Left lung (tissue), 10 donors: ENCODE measurements around the gene PTGS1. TPM values are rescaled to one million over a fixed set of nuclear protein-coding genes. Genes with fewer than 3 reads are reported as not detected.

Experiments used
- ATAC-seq: fragments of 200-7000 bp; cut with Tn5 transposase; one replicate; pipeline ENCODE4 v1.9.1; 2020; ENCODE audit warnings: moderate library complexity
- DNase-seq, 4 donors: peaks; one replicate each; pipeline ENCODE4 v3.0.0-alpha.2; 2013 to 2020
- H3K27ac ChIP-seq, 2 donors: fragments of 200-600 bp; sonication (generic) in 1 of 2; one replicate each; pipeline versions ENCODE4 v1.5.0 to v1.8.0; 2020 to 2021
- H3K27me3 ChIP-seq, 2 donors: fragments of 200-600 bp; sonication (generic) in 1 of 2; one replicate each; pipeline versions ENCODE4 v1.5.0 to v1.8.0; 2020 to 2021
- H3K36me3 ChIP-seq, 2 donors: fragments of 200-600 bp; sonication (generic) in 1 of 2; one replicate each; pipeline versions ENCODE4 v1.5.0 to v1.8.0; 2020 to 2021
- H3K4me1 ChIP-seq, 2 donors: fragments of 200-600 bp; one replicate each; pipeline ENCODE4 v1.8.0; 2021
- H3K4me3 ChIP-seq, 2 donors: fragments of 200-600 bp; sonication (generic) in 1 of 2; one replicate each; pipeline versions ENCODE4 v1.5.0 to v1.8.0; 2020 to 2021; ENCODE audit warnings: mild to moderate bottlenecking in 1 of 2
- H3K9me3 ChIP-seq, 2 donors: fragments of 200-600 bp; sonication (generic) in 1 of 2; one replicate each; pipeline versions ENCODE4 v1.5.0 to v1.8.0; 2020 to 2021
- CTCF ChIP-seq, 2 donors: fragments of 200-600 bp; sonication (generic) in 1 of 2; IDR thresholded peaks; one replicate each; pipeline versions ENCODE4 v1.5.0 to v1.8.0; 2021; ENCODE audit warnings: antibody characterized with exemption in 2 of 2
- intact Hi-C, 2 donors: fragments of 100-400 bp; cut with DNase I; formaldehyde crosslinking; loops; one replicate each; pipeline versions ENCODE4 v1.11.2 to v1.14.2; 2022
- polyA plus RNA-seq, 6 donors: library from polyadenylated mRNA; unstranded; fragments of 120-200 nt; gene quantifications; one replicate each; pipeline ENCODE4 v1.2.1, GENCODE V29; 2013; ENCODE audit not compliant: insufficient read length in 6 of 6
- total RNA-seq, 2 donors: library from RNA; stranded (reverse); fragmentation: NEBNext Ultra II Directional; extraction: Animal tissue kit (Norgen Biotek cat#: 25700); gene quantifications; one replicate each; pipeline ENCODE4 v1.2.1, GENCODE V29; 2021
- donor health status: DM: no; HTN: yes; CAD: no.
- donor health status: DM: no; HTN: no; CAD: no.

PTGS1 gene
- total and polyA plus RNA-seq, 8 donors, result 3.8 to 16.3 (median 4.8) TPM

GRCh38 chr9:122372856-122373845 is 2.3 kb downstream of the PTGS1 start:
- peaks cover 8 to 33% of the 10 kb centered on the region in 2 donors for H3K4me1 ChIP-seq
- H3K36me3 ChIP-seq, result no peaks in the 10 kb centered on the region
- TF ChIP-seq CTCF (IDR thresholded peaks at IDR 0.05), result no peak
- no peaks in the 10 kb centered on the region for H3K9me3 ChIP-seq
- intact Hi-C loops, result loop anchor here in 1 of 2 donors (10.0 kb wide), 1 partner anchor 72 kb away; no protein-coding TSS in a partner anchor
- no peak overlapping the region for H3K4me3 ChIP-seq
- H3K27ac ChIP-seq, result no peak overlapping the region
- ATAC-seq, result no peak
- DNase-seq, result peak in 1 of 4 donors; percentile 67
- peaks cover 0 to 13% of the 10 kb centered on the region in 2 donors for H3K27me3 ChIP-seq

- H3K36me3 ChIP-seq, result no peaks in the 10 kb centered on the region
- H3K4me3 ChIP-seq, result no peak overlapping the region
- intact Hi-C loops, result loop anchor here in 1 of 2 donors (10.0 kb wide), 1 partner anchor 70 kb away; no protein-coding TSS in a partner anchor
- peaks cover 0 to 7% of the 10 kb centered on the region in 2 donors for H3K9me3 ChIP-seq
- ATAC-seq (peak; percentile 68), DNase-seq (peak; percentile 33 to 87 (median 80))
- H3K27me3 ChIP-seq, result peaks cover 0 to 13% of the 10 kb centered on the region in 2 donors
- peaks cover 8 to 32% of the 10 kb centered on the region in 2 donors for H3K4me1 ChIP-seq
- no peak for TF ChIP-seq CTCF (IDR thresholded peaks at IDR 0.05)
- H3K27ac ChIP-seq, result no peak overlapping the region
Observed at GRCh38 chr9:122374885-122375420, 4.1 kb downstream of the PTGS1 start.

GRCh38 chr9:122376796-122377195 is 6.0 kb downstream of the PTGS1 start:
- H3K27me3 ChIP-seq, result peaks cover 0 to 3% of the 10 kb centered on the region in 2 donors
- peaks cover 0 to 7% of the 10 kb centered on the region in 2 donors for H3K9me3 ChIP-seq
- no peak for TF ChIP-seq CTCF (IDR thresholded peaks at IDR 0.05)
- H3K36me3 ChIP-seq, result no peaks in the 10 kb centered on the region
- no peak overlapping the region for H3K27ac ChIP-seq
- no peak for DNase-seq
- intact Hi-C loops, result loop anchor here in 1 of 2 donors (10.0 kb wide), 1 partner anchor 68 kb away; no protein-coding TSS in a partner anchor
- no peak overlapping the region for H3K4me3 ChIP-seq
- no peak for ATAC-seq
- H3K4me1 ChIP-seq, result peaks cover 8 to 14% of the 10 kb centered on the region in 2 donors

DNA sequence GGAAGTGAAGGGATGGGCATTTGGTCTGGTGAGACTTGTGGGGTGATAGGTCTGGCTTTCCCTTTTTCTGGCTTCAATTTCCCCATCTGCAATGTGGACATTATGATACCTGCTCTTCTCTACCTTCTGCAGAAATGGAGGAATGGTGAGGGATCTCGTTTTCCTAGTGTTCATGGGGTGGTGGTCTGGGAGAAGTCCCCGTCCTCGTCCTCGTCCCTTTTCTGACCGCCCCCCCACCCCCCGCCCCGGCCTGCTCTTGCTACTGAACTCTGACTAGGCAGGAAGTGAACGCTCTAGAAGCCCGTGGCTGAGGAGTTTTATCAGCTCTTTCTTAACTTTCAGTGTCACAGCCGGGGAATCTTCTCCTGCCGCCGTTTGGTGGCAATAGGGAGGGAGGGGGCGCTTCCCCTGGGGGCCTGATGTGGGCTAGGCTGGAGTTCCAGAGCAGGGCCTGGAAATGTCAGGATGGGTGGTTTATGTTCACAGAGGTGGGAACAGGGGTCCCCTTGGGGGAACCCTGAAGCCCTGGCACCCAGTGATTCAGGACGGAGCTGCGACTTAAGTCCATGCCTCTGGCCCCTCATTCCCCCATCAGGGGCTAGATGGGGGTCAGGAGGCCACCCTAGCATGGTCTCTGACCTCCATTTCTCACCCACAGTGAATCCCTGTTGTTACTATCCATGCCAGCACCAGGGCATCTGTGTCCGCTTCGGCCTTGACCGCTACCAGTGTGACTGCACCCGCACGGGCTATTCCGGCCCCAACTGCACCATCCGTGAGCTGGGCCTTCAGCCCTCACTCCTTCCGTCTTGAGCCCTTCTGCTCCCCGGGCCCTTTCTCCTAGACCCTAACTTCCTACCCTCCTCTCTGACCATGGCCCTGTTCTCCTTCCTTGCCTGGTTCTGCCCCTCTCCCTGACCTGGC is 6.7 kb downstream of the PTGS1 start:
- H3K27ac ChIP-seq, result no peak overlapping the region
- no peak overlapping the region for H3K4me3 ChIP-seq
- no peaks in the 10 kb centered on the region for H3K36me3 ChIP-seq
- H3K4me1 ChIP-seq, result peaks cover 8 to 14% of the 10 kb centered on the region in 2 donors
- no peak for TF ChIP-seq CTCF (IDR thresholded peaks at IDR 0.05)
- H3K27me3 ChIP-seq, result no peaks in the 10 kb centered on the region
- ATAC-seq, result no peak
- intact Hi-C loops, result loop anchor here in 1 of 2 donors (10.0 kb wide), 1 partner anchor 67 kb away; no protein-coding TSS in a partner anchor
- H3K9me3 ChIP-seq, result peaks cover 0 to 7% of the 10 kb centered on the region in 2 donors
- DNase-seq, result no peak
